Measurements from ENCODE around the gene CASZ1.

Gene CASZ1

DNA sequence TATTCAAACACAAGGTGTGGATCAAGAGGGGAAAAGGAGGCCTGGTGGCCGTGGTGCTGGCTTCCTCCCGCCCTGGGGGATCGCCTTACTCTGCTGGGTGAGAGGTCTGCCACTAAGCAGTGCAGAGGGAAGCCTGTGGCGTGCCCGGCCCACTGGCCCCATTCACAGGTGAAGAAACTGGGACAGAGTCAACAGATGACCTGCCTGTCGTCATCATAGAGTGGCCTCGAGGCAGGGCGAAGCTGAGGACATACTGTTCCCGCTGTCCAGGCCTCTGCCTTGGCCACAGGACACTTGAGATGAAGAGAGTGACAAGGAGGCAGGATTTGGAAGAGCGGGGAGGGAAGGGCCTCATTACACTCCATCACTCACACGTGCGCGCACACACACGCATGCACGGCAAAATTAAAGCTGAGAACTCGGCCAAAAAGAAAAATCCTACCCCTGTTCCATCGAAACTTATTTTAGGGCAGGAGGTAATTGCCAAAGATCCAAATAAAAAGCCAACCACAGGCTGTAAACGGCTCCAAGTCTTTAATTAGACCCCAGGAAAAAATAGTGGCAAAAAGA lies 50.5 kb downstream of the CASZ1 start:
- no peak for DNase-seq

DNA sequence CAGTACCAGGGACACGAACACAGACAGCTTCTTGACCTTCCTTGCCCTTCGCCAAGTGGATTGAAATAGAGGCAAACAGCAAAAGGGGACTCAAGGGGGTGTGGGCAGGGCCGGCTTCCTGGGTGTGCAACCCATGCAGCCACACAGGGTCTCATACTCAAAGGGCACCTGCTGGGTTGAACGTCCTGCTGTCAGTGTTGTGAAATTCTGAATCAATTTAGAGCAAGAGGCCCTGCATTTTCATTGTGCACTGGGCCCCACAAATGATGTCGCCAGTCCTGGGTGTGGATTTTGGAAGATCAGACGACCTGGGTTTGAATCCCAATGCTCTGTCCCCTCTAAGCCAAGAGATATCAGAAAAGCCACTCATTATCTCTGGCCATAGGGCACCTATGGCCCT lies 51.1 kb downstream of the CASZ1 start:
- no peak for DNase-seq

DNA sequence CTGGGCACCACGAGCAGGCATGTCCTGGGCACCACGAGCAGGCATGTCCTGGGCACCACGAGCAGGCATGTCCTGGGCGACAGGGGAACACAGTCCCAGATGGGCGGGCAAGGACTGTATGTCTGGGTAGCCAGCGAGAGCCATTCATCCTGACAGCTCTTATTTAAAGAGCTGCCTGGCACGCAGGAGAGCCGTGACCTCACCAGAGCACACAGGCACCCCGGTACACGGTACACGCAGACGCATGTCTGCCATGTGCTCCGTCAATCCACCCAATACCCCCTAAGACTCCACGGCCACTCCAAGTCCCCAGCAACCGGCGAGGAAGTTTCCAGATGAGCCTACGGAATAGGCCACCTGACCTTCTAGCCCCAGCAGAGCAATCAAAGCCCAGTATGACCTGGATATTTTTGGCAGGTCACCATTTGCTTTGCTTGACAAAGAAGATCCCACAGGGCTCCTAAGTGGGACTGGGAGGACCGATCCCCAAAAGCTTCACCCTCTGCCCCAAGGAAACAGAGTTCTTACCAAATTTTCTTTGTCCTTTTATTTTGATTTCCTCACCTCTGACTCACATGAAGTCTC lies 51.7 kb downstream of the CASZ1 start:
- no peak for DNase-seq

DNA sequence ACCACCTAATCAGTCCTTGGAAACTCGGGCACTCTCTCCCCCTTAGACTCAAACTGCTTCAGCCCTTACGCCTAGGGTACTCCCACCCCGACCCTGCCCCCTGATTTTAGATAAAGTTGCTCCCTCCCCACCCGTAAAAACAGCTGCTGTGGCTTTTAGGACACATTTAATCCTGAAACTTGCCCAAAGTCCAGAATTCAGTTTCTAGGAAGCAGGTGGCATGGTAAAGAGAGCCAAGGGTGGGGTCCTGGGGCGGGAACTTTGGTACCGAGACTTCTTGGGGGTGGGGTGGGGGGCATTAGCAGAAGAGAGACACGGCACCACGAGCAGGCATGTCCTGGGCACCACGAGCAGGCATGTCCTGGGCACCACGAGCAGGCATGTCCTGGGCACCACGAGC lies 52.4 kb downstream of the CASZ1 start:
- DNase-seq = no peak

DNA sequence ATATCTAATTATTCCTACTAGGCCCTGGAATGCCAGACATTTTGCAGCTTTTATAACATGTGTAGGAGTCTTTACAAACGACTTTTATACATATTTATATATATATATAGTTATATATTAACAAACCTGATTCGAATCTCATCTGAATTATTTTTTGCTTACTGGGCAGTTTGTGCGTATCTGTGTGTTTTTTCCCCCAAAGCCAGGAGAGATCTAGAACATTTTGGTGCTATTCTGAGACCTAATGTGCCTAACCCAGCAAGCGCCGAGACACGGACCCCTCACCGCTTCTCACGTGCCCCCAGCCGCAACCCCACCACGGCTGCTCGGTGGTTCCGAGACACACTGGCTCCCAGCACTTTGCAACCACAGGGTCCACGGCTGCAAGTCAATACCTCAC lies 54.8 kb downstream of the CASZ1 start:
- no peak for DNase-seq

DNA sequence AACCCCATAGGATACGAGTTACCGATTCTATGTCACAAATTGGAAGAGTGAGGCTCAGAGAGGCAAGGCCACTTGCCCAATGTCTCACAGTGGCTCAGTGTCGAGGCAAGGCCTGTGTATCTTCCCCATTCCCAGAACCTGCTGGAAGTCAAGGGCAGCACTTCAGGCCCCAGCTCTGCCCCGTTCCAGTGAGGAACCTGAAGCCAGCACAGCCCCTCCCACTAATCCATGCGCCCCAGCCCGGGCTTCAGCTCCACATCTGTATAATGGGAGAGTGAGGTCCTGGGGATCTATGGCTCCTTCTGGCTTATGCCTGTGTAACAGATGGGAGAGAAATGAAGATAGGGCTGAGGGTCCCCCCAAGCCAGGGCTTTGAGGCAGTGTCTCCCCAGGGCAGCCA lies 56.3 kb downstream of the CASZ1 start:
- DNase-seq = no peak

DNA sequence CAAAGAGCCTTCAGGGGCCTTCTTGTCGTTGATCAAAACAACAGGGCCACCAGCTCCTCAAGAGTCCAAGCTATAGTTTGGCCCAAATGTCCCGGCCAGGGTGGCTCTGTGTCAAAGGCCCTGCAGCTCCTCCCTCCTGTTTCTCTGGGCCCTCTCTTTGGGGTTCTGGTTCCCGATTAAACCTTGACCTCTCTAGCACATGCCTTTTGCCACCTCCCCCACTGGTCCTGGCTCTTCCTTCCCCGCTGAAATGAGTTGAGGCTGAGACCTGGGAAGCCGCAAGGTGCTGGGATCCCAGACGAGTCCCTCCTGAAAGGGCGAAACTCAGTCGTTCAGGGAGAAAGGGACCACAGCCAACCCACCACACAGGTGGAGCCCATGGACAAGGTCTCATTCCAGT lies 56.9 kb downstream of the CASZ1 start:
- DNase-seq = no peak

DNA sequence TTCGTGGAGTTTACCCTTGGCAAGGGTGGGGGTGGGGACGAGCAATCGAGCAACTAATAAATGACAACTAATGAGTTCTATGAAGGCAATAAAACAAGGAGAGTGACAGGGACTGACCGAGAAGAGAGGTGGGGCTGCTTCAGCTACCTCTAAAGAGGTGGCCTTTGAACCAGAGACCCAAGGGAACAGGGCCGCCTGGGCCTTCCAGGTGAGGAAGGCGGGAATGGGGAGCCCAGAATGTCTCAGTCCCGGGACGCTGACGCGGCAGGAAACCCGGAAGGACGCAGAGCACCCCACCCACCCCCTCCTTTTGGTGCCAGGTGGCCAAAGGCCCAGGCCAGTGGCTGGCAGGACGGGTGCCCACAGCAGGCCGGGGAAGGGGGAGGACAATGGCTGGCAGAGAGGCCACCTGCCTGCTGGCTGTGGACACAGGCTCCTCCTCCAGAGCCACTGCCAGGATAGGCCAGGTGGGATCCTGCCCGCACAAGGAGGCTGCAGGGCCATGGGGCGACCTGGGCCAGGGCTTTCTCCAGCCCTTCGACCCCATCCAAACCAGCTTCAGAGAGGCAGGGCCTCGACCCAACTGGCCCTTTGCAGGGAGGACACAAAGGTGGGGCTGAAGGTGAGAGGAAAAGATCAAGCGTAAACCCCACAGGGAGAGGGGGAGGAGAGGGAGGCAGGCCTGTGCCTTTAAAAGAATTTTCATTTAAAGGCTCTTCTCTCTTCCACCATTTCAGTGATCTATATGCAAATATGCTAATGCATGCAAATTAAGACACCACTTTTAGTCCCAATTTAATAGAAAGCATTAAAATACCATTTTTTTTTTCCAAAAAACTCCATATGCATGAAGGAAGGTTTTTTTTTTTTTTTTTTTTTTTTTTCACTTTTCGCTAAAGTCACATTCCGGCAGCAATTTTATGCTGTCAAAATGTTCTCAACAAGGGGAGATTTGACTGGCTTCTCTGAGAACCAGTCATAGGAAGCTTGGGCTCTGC lies 58.1 kb downstream of the CASZ1 start:
- DNase-seq = no peak

DNA sequence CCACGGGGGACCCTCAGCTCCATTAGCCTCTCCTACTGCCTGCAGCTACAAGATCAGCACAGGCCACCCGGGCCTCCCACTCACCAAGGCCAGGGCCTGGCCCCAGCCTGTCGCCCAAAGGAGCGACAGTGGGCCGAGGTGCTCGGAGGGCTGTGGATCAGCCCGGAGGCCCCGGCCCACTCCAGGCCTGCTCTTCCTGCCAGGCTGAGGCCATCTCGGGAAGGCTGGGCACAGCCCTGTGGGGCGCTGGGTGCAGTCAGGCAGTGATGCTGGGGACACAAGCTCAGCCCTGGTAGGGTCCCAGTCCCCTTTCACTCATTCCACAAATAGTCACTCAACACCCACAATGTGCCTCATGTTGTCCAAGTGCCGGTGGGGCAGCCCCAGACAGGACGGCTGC lies 58.8 kb downstream of the CASZ1 start:
- no peak for DNase-seq

DNA sequence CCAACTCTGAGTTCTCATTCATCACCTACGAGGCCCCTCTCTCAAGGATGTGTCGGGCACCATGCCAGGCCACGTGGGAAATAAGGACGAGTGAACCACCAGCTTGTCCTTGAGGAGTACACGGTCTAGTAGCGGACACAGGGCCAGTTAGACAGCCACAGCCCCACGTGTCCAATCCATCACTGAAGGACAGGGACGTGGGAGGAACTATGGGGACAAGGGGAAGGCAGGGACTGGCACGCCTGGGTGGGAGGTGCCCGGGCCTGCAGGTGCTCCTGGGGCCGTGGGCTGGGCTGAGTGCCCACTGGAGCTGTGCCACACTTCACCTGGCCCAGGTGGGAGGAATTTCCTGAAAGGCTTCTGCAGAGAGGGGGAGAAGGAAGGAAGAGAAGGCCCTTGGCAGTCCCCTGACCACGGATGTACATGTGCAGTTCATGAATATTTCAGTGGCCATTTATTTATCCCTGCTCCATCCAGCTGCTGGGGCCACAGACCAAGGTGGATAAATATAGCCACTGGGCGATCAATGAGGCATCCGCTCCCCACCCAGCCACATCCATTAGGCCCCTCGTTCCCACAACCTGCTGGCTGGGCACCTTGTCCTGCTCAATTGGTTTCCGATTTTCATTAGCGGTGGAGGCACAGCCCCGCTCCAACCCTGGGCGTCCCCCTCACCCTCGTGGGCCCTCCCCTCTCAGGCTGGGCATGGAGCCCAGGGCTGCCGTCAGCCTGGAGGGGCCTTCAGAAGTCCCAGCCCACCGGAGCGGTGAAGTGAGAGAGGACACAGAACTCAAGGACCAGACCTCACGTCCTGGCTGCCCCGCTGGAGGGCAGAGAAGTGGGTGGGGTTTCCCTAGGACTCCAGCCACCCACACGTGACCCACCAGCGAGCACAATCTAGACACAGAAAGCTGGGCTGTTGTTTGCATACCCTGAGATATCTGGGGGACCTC lies 59.5 kb downstream of the CASZ1 start:
- no peak for DNase-seq

DNA sequence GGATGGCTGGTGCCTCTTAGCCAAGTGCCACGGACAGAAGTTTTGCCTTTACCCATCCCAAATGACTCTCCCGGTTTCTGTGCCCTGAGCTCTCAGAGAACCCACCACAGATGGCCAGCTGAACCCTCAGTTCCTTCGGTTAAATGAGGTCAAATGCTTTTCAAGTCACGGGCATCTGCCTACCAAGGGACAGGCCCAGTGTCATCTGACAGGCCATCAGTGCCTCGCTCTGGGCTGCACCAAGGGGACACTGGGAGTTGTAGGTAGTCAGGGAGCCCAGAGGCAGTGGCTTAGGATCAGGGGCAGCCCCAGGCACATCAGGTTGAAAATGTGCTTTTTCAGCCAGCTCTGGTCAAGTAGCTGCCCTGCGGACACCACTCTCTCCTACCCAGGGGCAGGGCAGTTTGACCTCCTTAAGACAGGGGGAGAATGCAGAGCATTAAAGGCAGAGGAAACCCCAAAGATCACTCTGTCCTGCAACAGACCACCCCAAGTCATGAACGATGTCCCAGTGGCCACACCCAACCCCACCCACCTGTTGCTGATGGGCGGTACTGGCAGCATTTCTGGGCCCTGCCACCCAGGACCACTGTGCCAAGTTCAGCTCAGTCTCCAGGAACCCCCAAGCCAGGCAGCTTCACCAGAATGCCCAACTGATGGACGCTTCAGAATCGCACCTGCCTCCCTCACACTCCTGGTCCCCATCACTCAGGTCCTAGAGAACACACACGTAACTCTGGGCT lies 60.7 kb downstream of the CASZ1 start:
- no peak for DNase-seq

DNA sequence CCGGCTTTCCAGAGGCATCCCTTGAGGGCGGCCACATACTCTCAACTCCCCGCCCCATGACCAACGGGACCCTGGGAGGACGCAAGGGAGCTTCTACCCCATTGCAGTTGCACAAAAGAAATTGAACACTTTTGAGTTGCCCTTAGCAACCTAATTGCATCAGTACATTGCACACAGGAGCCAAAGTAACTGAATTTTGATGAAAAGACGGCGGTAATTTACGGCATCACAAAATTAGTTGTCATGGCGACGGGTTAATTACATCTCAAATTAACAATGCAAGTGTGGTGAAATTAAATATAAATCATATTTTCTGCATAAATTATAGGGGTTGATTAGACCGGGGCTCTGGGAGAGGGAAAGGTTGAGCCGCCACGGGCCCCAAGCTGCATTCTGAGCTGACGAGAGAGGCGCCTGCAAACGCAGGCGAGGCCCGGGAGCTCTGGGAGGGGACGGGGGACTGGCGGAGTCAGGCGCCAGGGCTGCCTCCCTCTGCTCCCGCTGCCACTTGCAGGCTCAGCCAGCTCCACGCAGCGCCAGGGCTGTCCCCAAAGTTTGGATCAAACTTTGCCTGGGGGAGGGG lies 61.4 kb downstream of the CASZ1 start:
- DNase-seq = no peak

DNA sequence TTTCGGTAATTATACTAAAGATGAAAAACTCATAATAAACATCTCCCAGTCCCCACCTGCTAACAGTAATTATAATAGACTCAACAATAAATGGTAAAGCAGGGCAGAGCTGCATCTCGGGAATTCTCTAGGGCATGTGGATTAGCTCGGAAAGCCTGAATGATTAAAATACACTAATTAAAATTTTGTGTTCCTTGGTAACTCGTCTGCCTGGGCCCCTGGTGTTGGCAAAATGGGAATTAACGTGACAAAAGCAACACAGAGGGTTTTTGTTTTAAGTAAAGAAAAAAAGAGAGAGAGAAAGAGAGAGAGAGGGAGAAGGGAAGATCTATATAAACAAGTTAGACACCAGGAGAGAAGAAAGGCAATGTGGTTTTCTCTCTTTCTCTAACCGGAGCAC lies 62.1 kb downstream of the CASZ1 start:
- no peak for DNase-seq

DNA sequence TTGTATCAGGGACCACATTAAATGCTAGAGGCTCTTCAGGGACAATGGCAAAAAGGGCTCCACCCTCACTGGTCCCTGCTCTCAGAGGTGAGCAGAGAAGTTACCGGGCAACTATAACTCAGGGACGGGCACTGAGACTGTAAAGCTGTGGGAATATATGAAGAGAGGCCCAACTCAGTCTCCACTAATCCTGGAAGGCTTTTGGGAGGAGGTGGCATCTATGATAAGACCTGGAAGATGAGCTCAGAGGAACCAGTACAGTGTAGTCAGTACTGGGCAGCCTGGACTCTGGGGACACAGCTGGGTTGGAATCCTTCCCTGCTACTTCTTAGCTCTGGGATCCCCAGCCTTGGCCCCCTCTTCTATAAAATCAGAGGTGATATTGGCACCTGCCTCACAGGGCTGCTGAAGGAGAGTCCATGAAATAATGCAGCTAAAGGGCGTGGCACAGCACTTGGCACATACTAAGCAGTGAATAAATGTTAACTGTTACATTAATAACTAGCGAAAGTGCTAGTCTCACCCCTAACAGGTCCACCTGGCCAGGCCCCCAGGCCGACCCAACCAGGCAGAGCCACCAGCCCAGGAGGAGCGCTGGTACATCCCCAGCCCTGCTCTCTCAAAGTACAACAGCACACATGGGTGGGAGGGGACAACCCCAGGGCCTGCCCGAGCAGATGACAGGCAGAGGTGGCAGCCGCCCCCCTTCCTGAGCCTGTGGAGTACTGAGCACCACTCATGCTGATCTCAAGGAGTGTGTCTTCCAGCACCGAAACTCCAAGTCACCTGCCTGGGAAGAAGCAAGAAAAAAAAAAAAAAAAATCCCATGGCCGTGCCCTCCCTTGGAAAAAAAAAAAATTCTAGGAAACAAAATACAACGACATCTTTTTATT lies 62.7 kb downstream of the CASZ1 start:
- no peak for DNase-seq

DNA sequence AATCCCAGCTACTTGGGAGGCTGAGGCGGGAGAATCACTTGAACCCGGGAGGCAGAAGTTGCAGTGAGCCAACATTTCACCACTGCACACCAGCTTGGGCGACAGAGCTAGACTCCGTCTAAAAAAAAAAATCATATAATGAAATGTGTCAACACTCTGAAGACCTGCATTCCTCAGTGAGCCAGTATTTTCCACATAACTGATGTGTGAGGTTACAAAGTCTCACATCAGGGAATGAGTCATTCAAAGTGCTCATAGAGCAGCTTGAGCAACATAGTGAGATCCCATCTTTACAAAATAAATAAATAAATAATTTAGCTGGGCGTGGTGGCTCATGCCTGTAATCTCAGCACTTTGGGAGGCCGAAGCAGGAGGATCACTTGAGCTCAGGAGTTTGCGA lies 65.5 kb downstream of the CASZ1 start:
- DNase-seq = no peak

DNA sequence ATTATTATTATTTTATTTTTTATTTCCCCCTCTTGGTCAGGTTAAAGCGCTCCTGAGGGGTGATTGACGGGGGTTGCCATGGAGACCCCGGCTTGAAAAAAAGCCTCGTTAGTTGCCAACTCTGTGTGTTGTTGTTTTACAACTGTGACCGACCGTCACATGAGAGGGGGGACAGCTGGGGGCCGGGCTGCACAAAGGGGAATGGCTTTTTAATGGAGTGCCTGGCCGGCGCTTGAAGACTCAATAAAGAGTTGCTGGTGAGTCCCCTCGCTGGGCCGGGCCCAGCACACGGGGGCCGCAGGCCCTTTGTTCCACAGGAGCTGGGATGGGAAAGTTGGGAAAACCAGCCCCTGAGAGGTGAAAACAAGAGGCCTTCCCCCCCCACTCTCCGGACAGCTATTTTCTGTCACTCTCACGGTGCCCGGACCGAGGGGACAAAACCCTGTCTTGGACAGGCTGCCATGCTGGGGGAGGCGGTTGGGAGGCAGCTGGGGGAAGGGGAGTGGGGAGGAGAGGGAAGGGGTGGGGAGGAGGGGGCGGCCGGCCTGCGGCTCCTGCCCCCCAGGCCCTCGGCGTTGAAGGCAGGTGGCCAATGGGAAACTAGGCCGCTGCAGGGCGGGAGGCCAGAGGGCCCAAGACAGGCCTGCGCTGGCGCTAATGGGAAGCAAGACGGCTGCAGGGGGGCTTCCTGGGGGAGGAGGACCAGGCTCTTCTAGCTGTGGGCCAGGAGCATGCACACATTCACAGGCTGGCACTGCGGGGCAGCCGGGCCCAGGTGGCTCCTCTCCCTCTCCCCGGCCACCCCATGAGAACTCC lies 67.6 kb downstream of the CASZ1 start:
- DNase-seq = no peak

DNA sequence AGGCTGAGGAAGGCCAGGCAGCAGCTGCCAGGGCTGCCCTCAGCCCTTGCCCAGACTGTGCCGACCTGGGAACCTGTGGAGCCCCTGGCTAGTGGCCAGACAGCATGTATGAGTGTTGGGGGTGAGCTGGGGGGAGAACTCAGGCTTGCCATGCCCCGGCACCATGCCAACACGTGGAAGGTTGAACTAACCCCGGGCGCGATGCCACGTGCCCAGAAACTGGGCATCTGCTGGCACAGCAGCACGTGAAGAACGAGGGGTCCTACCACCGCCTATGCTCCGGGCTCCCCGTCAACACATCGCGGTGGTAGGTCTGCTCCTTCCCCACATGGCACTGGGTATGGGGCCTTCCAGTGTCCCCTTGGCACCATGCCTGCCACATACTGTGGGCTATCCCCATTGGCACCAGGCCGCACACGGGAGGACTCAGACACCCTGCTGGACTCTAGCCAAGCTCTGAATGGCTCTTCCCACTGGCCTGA lies 68.7 kb downstream of the CASZ1 start:
- DNase-seq = no peak

DNA sequence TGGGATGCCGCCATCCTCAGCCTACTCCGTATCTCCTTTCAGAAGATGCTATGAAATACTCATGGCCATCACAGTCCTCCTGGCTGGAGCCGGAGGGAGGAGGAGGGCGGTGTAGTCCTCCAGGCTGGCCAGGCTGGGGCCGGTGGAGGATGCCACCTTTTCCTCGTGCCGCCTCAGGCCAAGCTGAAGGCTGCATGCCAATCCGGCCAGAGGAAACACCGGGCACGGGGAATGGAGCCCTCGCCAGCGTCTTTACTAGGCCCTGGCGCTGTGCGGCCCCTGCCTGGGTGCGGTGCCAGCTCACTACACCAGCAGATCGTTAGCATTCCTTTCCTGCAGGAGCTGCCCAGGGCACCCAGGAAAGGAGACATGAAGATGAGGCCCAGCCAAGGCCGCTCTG lies 70.1 kb downstream of the CASZ1 start:
- DNase-seq = no peak

DNA sequence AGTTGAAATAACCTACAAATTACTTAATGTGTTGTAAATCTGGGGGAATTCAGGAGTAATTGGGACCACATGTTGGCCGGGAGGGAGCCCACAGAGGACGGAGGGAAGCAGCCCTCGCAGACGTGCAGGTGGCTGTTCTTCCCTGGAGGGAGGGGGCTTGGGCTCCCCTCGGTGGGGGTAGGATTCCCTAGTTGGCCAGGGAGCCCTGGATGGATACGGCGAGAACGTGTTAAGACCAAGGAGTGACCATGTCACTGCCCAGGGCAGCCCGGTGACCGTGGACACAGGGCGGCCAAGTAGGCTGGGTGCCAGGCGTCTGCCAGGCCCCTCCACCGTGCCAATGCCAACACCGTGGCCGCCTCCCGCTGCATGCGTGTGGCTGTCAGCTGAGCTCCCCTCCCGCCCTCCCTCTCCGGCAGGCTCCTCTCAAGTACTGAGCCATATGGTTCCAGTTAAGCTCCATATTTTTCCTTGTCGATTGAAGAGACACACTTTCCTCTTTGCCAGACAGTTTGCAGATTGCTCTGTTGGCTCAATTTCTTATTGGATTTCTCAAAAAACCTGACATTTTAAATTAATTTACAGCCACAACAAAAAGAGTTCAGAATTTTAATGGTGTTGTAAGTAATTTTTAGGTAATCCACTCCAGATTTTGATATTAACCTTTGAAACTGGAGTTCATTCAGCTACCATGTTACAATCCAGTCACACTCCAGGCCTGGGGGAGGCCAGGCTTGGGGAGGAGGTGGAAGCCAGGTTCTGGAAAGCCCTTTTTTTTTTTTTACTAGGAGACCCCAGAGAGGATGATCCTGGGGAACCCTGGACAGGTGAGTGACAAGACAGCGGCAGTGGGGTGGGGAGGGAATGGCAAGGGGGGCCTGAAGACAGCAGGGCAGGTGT lies 71.2 kb downstream of the CASZ1 start:
- no peak for DNase-seq
